Lower lobe of right lung (tissue), 2 donors: ENCODE data around the gene RPL27. TPM values are rescaled to one million over a fixed set of nuclear protein-coding genes. Genes with fewer than 3 reads are reported as not detected.
"Not testable (repeated sequence)": the region's sequence is repeated elsewhere in the genome, so short reads cannot be mapped to it uniquely, and the experiment has no call there.

Source experiments
- ATAC-seq, 2 donors: fragments of 200-7000 bp; cut with Tn5 transposase; one replicate each; pipeline ENCODE4 v1.9.1; 2020 to 2022; ENCODE audit warnings: mild to moderate bottlenecking in 2 of 2, moderate library complexity in 2 of 2
- DNase-seq: peaks from one replicate; pipeline ENCODE4 v3.0.0-alpha.2; 2020
- H3K27ac ChIP-seq: fragments of 200-600 bp; one replicate; pipeline ENCODE4 v1.8.0; 2022
- H3K27me3 ChIP-seq: fragments of 200-600 bp; one replicate; pipeline ENCODE4 v1.8.0; 2022; ENCODE audit warnings: low read depth
- H3K36me3 ChIP-seq: fragments of 200-600 bp; one replicate; pipeline ENCODE4 v1.8.0; 2022; ENCODE audit warnings: mild to moderate bottlenecking
- H3K4me1 ChIP-seq: fragments of 200-600 bp; one replicate; pipeline ENCODE4 v1.8.0; 2022
- H3K4me3 ChIP-seq: fragments of 200-600 bp; one replicate; pipeline ENCODE4 v1.8.0; 2022; ENCODE audit warnings: mild to moderate bottlenecking
- H3K9me3 ChIP-seq: fragments of 200-600 bp; one replicate; pipeline ENCODE4 v1.8.0; 2022
- intact Hi-C: fragments of 100-400 bp; cut with DNase I; formaldehyde crosslinking; loops from one replicate; pipeline ENCODE4 v1.11.0; 2022
- total RNA-seq: library from RNA; stranded (reverse); fragmentation: NEBNext Ultra II Directional; extraction: Animal tissue kit (Norgen Biotek cat#: 25700); gene quantifications from one replicate; pipeline ENCODE4 v1.2.1, GENCODE V29; 2021
- TF ChIP-seq, protein P1 (sequence below): fragments of 200-600 bp; IDR thresholded peaks from one replicate; pipeline ENCODE4 v1.8.0; 2022; ENCODE audit warnings: antibody characterized with exemption, mild to moderate bottlenecking
- donor health status: DM: no; HTN: yes; CAD: no; lungs with severe emphysema.

Gene RPL27
- total RNA-seq, 1 donor from 2014 or later: 810 TPM

DNA sequence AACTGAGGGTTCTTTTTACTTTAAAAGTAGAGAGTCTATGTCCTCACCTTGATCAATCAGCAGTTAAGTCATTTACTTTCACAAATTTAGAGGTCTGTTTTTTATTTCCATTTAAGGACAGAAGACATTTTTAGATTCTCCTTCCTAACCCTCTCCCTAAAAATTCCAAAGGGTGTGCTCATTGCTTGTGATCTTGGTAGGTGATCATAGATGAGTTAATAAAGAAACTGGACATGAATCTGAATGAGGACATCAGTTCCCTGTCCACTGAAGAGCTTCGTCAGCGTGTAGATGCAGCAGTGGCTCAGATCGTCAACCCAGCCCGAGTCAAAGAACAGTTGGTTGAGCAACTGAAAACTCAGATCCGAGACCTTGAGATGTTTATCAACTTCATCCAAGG lies 9.1 kb upstream of the RPL27 start:
- H3K27me3 ChIP-seq: no peaks in the 10 kb centered on the region
- H3K4me3 ChIP-seq: no peak overlapping the region
- DNase-seq (no peak), ATAC-seq (no peak)
- no peak overlapping the region for H3K27ac ChIP-seq
- peaks cover 91% of the 10 kb centered on the region for H3K36me3 ChIP-seq
- TF ChIP-seq, protein P1, sequence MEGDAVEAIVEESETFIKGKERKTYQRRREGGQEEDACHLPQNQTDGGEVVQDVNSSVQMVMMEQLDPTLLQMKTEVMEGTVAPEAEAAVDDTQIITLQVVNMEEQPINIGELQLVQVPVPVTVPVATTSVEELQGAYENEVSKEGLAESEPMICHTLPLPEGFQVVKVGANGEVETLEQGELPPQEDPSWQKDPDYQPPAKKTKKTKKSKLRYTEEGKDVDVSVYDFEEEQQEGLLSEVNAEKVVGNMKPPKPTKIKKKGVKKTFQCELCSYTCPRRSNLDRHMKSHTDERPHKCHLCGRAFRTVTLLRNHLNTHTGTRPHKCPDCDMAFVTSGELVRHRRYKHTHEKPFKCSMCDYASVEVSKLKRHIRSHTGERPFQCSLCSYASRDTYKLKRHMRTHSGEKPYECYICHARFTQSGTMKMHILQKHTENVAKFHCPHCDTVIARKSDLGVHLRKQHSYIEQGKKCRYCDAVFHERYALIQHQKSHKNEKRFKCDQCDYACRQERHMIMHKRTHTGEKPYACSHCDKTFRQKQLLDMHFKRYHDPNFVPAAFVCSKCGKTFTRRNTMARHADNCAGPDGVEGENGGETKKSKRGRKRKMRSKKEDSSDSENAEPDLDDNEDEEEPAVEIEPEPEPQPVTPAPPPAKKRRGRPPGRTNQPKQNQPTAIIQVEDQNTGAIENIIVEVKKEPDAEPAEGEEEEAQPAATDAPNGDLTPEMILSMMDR: no peak
- H3K4me1 ChIP-seq: peaks cover 17% of the 10 kb centered on the region
- intact Hi-C loops: no loop called here
- H3K9me3 ChIP-seq: no peaks in the 10 kb centered on the region

- Histone ChIP-seq H3K27me3 (no peaks in the 10 kb centered on the region), H3K4me1 (peaks cover 8% of the 10 kb centered on the region), H3K4me3 (no peak overlapping the region), H3K27ac (no peak overlapping the region), H3K9me3 (no peaks in the 10 kb centered on the region), H3K36me3 (peaks cover 87% of the 10 kb centered on the region)
- intact Hi-C loops: no loop called here
- TF ChIP-seq, protein P1: no peak
- ATAC-seq: no peak
- DNase-seq: no peak
These were observed 8.2 kb upstream of the RPL27 start for GRCh38 chr17:42989726-42990652.

GRCh38 chr17:42991471-42991870 lies 6.7 kb upstream of the RPL27 start:
- Histone ChIP-seq H3K4me3 (no peak overlapping the region), H3K36me3 (peaks cover 75% of the 10 kb centered on the region), H3K9me3 (no peaks in the 10 kb centered on the region), H3K27ac (no peak overlapping the region), H3K27me3 (no peaks in the 10 kb centered on the region), H3K4me1 (no peaks in the 10 kb centered on the region)
- DNase-seq: no peak
- intact Hi-C loops: no loop called here
- TF ChIP-seq, protein P1: no peak
- ATAC-seq: no peak

GRCh38 chr17:42992872-42993271 lies 5.3 kb upstream of the RPL27 start:
- Histone ChIP-seq H3K27me3 (no peaks in the 10 kb centered on the region), H3K9me3 (no peaks in the 10 kb centered on the region), H3K4me1 (peaks cover 10% of the 10 kb centered on the region), H3K27ac (no peak overlapping the region), H3K4me3 (no peak overlapping the region), H3K36me3 (peaks cover 61% of the 10 kb centered on the region)
- TF ChIP-seq, protein P1: no peak
- intact Hi-C loops: no loop called here
- ATAC-seq: no peak
- DNase-seq: no peak

DNA sequence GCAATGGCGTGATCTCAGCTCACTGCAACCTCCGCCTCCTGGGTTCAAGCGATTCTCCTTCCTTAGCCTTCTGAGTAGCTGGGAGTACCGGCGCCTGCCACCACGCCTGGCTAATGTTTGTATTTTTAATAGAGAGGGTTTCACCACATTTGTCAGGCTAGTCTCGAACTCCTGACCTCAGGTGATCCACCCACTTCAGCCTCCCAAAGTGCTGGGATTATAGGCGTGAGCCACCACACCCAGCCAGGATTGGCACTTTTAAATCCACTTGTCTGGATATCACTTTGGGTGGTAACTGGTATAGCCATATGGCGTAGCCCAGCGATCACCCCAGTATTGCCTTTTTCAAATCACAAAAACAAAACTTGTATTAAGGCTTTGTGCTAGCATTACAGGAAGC lies 4.3 kb upstream of the RPL27 start:
- intact Hi-C loops: not testable (repeated sequence)

GRCh38 chr17:42997390-42997983 lies 732 bp upstream of the RPL27 start:
- Histone ChIP-seq H3K4me1 (peaks cover 42% of the 10 kb centered on the region), H3K9me3 (no peaks in the 10 kb centered on the region), H3K36me3 (peaks cover 48% of the 10 kb centered on the region), H3K4me3 (peak overlapping the region; percentile 89), H3K27me3 (no peaks in the 10 kb centered on the region), H3K27ac (peak overlapping the region; percentile 96)
- no peak for ATAC-seq
- DNase-seq: no peak
- intact Hi-C loops: no loop called here
- TF ChIP-seq, protein P1: no peak

More for the DNA sequence above, 4.3 kb upstream of the RPL27 start:
- H3K9me3 ChIP-seq, DNase-seq, H3K27me3 ChIP-seq, H3K4me3 ChIP-seq, ATAC-seq, H3K27ac ChIP-seq: not testable (repeated sequence)
- peaks cover 13% of the 10 kb centered on the region for H3K4me1 ChIP-seq
- H3K36me3 ChIP-seq: peaks cover 50% of the 10 kb centered on the region
